ENCODE results near the gene TNFAIP1. TPM values are rescaled to one million over a fixed set of nuclear protein-coding genes. Genes with fewer than 3 reads are reported as not detected.
A peak's percentile ranks its signal among the peaks of the same experiment; 100 is the strongest.

The TNFAIP1 gene
- total RNA-seq, 4 donors from 2014 or later, result 18.8 to 36.5 (median 25.5) TPM

GRCh38 chr17:28346199-28346580 is 10.6 kb downstream of the TNFAIP1 start:
- in situ Hi-C loops (cut with MboI; ENCODE audit: low sequenced_read_pairs in 4 of 4), result loop anchor here in 2 of 4 donors (25.0 kb wide), 1 partner anchor 616 kb away; the partner anchor contains the start of gene PHF12 (in 2 of the 2)
- H3K9me3 ChIP-seq, result no peaks in the 10 kb centered on the region
- no peak for ATAC-seq
- H3K4me1 ChIP-seq, result peaks cover 0 to 6% of the 10 kb centered on the region in 2 donors
- H3K27me3 ChIP-seq, result no peaks in the 10 kb centered on the region
- peaks cover 0 to 98% of the 10 kb centered on the region in 2 donors for H3K36me3 ChIP-seq
- intact Hi-C loops (cut with DNase I; ENCODE audit: low total_unique reads), result no loop called here
- DNase-seq, result no peak
- H3K27ac ChIP-seq, result peak overlapping the region in 1 of 4 donors; percentile 35
- TF ChIP-seq CTCF (IDR thresholded peaks at IDR 0.05 in 4 of 5, conservative IDR thresholded peaks at IDR 0.05 in 1 of 5), result no peak
- no peak for TF ChIP-seq POLR2A (IDR thresholded peaks at IDR 0.05)
- no peak overlapping the region for H3K4me3 ChIP-seq

GRCh38 chr17:28346746-28347246 is 11.2 kb downstream of the TNFAIP1 start:
- intact Hi-C loops (cut with DNase I; ENCODE audit: low total_unique reads) (no loop called here), in situ Hi-C loops (cut with MboI; ENCODE audit: low sequenced_read_pairs in 4 of 4) (loop anchor here in 2 of 4 donors (25.0 kb wide), 1 partner anchor 616 kb away; the partner anchor contains the start of gene PHF12 (in 2 of the 2))
- peaks cover 0 to 98% of the 10 kb centered on the region in 2 donors for H3K36me3 ChIP-seq
- no peak for ATAC-seq
- no peaks in the 10 kb centered on the region for H3K27me3 ChIP-seq
- DNase-seq, result no peak
- peak overlapping the region in 2 of 4 donors; percentile 22 to 35 for H3K27ac ChIP-seq
- H3K4me1 ChIP-seq, result peaks cover 0 to 6% of the 10 kb centered on the region in 2 donors
- no peak overlapping the region for H3K4me3 ChIP-seq
- H3K9me3 ChIP-seq, result no peaks in the 10 kb centered on the region
- TF ChIP-seq POLR2A (IDR thresholded peaks at IDR 0.05), result no peak
- peak in 1 of 5 experiments; percentile 18 for TF ChIP-seq CTCF (IDR thresholded peaks at IDR 0.05 in 4 of 5, conservative IDR thresholded peaks at IDR 0.05 in 1 of 5)

DNA sequence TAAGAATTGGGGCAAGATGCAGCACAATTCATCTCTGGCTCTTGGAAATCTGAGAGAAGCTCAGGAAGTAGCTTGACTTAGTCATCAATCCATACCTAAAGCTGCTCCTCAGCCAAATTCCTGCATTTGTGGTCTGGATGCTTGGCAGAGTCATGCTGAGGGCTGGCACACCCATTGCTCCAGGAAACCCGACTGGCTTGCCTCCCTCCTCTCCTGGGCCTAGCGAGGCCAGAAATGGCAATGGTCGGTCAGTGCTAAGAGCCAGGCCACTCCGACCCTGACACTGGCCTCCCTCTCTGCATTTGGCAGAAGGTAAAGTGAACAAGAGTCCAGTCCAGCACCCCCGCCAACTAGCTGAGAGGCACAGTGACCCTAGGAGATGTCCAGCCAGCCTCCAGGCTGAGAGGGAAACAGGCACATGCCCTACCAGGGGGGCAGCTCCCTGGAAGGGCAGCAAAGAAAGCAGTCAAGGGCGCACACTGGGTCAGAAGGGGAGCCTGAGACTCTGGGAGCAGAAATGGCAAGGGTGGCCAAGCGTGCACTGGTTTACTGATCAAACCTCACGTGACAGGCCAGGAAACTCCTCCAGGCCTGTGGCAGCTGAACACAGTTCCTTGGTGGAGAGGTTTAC is 11.8 kb downstream of the TNFAIP1 start:
- Histone ChIP-seq H3K36me3 (peaks cover 0 to 98% of the 10 kb centered on the region in 2 donors), H3K4me1 (peaks cover 0 to 6% of the 10 kb centered on the region in 2 donors), H3K27ac (peak overlapping the region in 1 of 4 donors; percentile 35), H3K27me3 (no peaks in the 10 kb centered on the region), H3K9me3 (no peaks in the 10 kb centered on the region), H3K4me3 (no peak overlapping the region)
- in situ Hi-C loops (cut with MboI; ENCODE audit: low sequenced_read_pairs in 4 of 4) (loop anchor here in 2 of 4 donors (25.0 kb wide), 1 partner anchor 615 kb away; the partner anchor contains the start of gene PHF12 (in 2 of the 2)), intact Hi-C loops (cut with DNase I; ENCODE audit: low total_unique reads) (no loop called here)
- DNase-seq, result no peak
- no peak for ATAC-seq
- no peak for TF ChIP-seq CTCF (IDR thresholded peaks at IDR 0.05 in 4 of 5, conservative IDR thresholded peaks at IDR 0.05 in 1 of 5)
- no peak for TF ChIP-seq POLR2A (IDR thresholded peaks at IDR 0.05)

GRCh38 chr17:28348979-28349378 is 13.4 kb downstream of the TNFAIP1 start:
- H3K4me1 ChIP-seq, result no peaks in the 10 kb centered on the region
- H3K36me3 ChIP-seq, result peaks cover 6 to 99% of the 10 kb centered on the region in 2 donors
- DNase-seq, result no peak
- H3K4me3 ChIP-seq, result no peak overlapping the region
- in situ Hi-C loops (cut with MboI; ENCODE audit: low sequenced_read_pairs in 4 of 4) (loop anchor here in 2 of 4 donors (25.0 kb wide), 1 partner anchor 613 kb away; the partner anchor contains the start of gene PHF12 (in 2 of the 2)), intact Hi-C loops (cut with DNase I; ENCODE audit: low total_unique reads) (no loop called here)
- TF ChIP-seq POLR2A (IDR thresholded peaks at IDR 0.05) (no peak), CTCF (IDR thresholded peaks at IDR 0.05 in 4 of 5, conservative IDR thresholded peaks at IDR 0.05 in 1 of 5) (no peak)
- H3K27me3 ChIP-seq, result no peaks in the 10 kb centered on the region
- H3K27ac ChIP-seq, result no peak overlapping the region
- no peaks in the 10 kb centered on the region for H3K9me3 ChIP-seq
- no peak for ATAC-seq
